CD8-positive, alpha-beta memory T cell (primary cell): Measurements from ENCODE around the gene VIPR2. TPM values are rescaled to one million over a fixed set of nuclear protein-coding genes. Genes with fewer than 3 reads are reported as not detected.
"Not testable (repeated sequence)": the region's sequence is repeated elsewhere in the genome, so short reads cannot be mapped to it uniquely, and the experiment has no call there.

Experiments
- CTCF ChIA-PET: fragments of 350-600 bp; sonication (Branson Sonifier 250); formaldehyde crosslinking; loops from one replicate; lab custom pipeline; 2021; ENCODE audit warnings: antibody characterized with exemption; lab: Charles Lee
- POLR2A ChIA-PET: fragments of 350-600 bp; sonication (Branson Sonifier 250); formaldehyde crosslinking; loops from one replicate; lab custom pipeline; 2021; ENCODE audit warnings: antibody characterized with exemption; lab: Charles Lee
- DNase-seq, 5 donors: peaks; one replicate each; pipeline versions ENCODE4 v3.0.0 to v3.0.0-alpha.2; 2020 to 2022; ENCODE audit warnings: mixed read lengths in 1 of 5
- H3K27ac ChIP-seq: one replicate; pipeline ENCODE4 v1.7.0; 2013; ENCODE audit warnings: low read depth, mild to moderate bottlenecking, low read length, moderate library complexity
- H3K27me3 ChIP-seq: 2 replicates; pipeline ENCODE4 v1.7.0; 2013; ENCODE audit warnings: low read length, mild to moderate bottlenecking; ENCODE audit not compliant: insufficient read depth, poor library complexity, severe bottlenecking
- H3K36me3 ChIP-seq: 2 replicates; pipeline ENCODE4 v1.7.0; 2013; ENCODE audit warnings: mild to moderate bottlenecking, low read length, moderate library complexity; ENCODE audit not compliant: insufficient read depth
- H3K4me1 ChIP-seq: 2 replicates; pipeline ENCODE4 v1.7.0; 2013; ENCODE audit warnings: mild to moderate bottlenecking, low read length, moderate library complexity; ENCODE audit not compliant: insufficient read depth
- H3K4me3 ChIP-seq: 2 replicates; pipeline ENCODE4 v1.7.0; 2013; ENCODE audit warnings: mild to moderate bottlenecking, low read length
- H3K9me3 ChIP-seq: 2 replicates; pipeline ENCODE4 v1.7.0; 2013; ENCODE audit warnings: mild to moderate bottlenecking, low read length
- H3K27ac Mint-ChIP-seq, 8 donors: one replicate each; pipeline ENCODE4 v1.8.0; 2020 to 2021; ENCODE audit warnings: mixed read lengths in 8 of 8, mild to moderate bottlenecking in 6 of 8, inconsistent platforms in 3 of 8, moderate library complexity in 3 of 8
- H3K27me3 Mint-ChIP-seq, 2 donors: one replicate each; pipeline ENCODE4 v1.8.0; 2020 to 2021; ENCODE audit warnings: mixed read lengths in 2 of 2, mild to moderate bottlenecking in 1 of 2, moderate library complexity in 1 of 2
- H3K36me3 Mint-ChIP-seq, 3 donors: one replicate each; pipeline ENCODE4 v1.8.0; 2020 to 2021; ENCODE audit warnings: mixed read lengths in 3 of 3, inconsistent platforms in 1 of 3, mild to moderate bottlenecking in 1 of 3
- H3K4me1 Mint-ChIP-seq, 3 donors: one replicate each; pipeline ENCODE4 v1.8.0; 2020 to 2021; ENCODE audit warnings: mixed read lengths in 3 of 3, inconsistent platforms in 1 of 3, mild to moderate bottlenecking in 1 of 3
- H3K4me3 Mint-ChIP-seq, 7 donors: one replicate each; pipeline ENCODE4 v1.8.0; 2020 to 2021; ENCODE audit warnings: mixed read lengths in 7 of 7, mild to moderate bottlenecking in 6 of 7, moderate library complexity in 4 of 7, inconsistent platforms in 2 of 7
- H3K9me3 Mint-ChIP-seq, 5 donors: one replicate each; pipeline ENCODE4 v1.8.0; 2020 to 2022; ENCODE audit warnings: mixed read lengths in 5 of 5, mild to moderate bottlenecking in 3 of 5, moderate library complexity in 2 of 5, inconsistent platforms in 1 of 5
- polyA plus RNA-seq: library from polyadenylated mRNA; unstranded; fragments of 300-500 nt; fragmentation: Illumina TruSeq; gene quantifications from one replicate; pipeline ENCODE4 v1.2.3, GENCODE V29; 2021
- total RNA-seq, 2 experiments: library from RNA; stranded (reverse); gene quantifications; one replicate each; pipeline ENCODE4 v1.2.3, GENCODE V29; 2021

The VIPR2 gene
- total and polyA plus RNA-seq, 3 experiments from 2014 or later, result 0.15 to 0.61 (median 0.31) TPM

DNA sequence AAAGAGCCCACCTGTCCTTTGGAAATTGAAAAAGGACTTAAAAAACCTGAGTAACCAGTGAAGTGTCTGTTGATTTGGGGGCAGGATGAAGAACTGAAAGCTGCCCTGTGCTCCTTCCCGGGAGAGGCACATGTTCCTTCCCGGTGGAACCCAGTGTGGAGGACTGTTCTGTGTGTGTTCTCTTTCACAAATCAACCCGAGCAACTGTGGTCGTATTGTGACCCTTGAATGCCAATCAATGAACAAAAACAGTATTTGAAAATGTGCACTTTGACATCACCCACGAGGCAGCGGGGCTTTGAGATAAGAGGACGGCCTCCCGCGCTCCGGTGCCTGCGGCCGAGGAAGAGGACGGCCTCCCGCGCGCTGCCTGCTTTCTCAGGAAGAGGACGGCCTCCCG, 139.0 kb downstream of the VIPR2 start:
- no peak for DNase-seq
- Mint-ChIP-seq H3K27ac (peak overlapping the region in 1 of 8 donors; percentile 24), H3K9me3 (no peaks in the 10 kb centered on the region), H3K4me3 (peak overlapping the region in 1 of 7 donors; percentile 9), H3K27me3 (peaks cover 8 to 35% of the 10 kb centered on the region in 2 donors), H3K36me3 (no peaks in the 10 kb centered on the region), H3K4me1 (peaks cover 0 to 10% (median 5%) of the 10 kb centered on the region in 3 donors)
- H3K4me3 ChIP-seq, result no peak overlapping the region
- H3K9me3 ChIP-seq, result no peaks in the 10 kb centered on the region
- peak overlapping the region; percentile 24 for H3K27ac ChIP-seq
- CTCF ChIA-PET, result no interaction called here
- H3K27me3 ChIP-seq, result no peaks in the 10 kb centered on the region
- POLR2A ChIA-PET, result no interaction called here
- H3K4me1 ChIP-seq, result no peaks in the 10 kb centered on the region
- no peaks in the 10 kb centered on the region for H3K36me3 ChIP-seq

DNA sequence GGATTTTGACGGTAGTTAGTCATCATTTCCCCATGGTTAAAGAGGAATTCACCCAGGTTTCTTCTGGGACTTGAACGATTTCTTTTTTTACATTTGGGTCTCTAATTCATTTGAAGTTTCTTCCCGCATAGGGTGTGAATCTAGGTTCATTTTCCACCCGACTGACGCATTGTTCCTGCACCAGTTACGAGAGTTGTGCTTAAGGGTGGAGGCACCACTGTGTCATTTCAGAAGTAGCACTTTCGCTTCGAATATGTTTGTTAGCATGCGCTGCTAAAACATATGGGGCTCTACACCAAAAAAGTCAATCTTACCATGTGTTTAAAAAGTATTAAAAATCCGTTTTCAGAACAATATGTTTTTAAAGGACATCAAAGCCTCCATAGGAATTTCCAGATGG, 140.3 kb downstream of the VIPR2 start:
- Histone ChIP-seq H3K4me3 (no peak overlapping the region), H3K9me3 (no peaks in the 10 kb centered on the region), H3K36me3 (no peaks in the 10 kb centered on the region), H3K27ac (no peak overlapping the region), H3K4me1 (no peaks in the 10 kb centered on the region), H3K27me3 (no peaks in the 10 kb centered on the region)
- CTCF ChIA-PET, result no interaction called here
- POLR2A ChIA-PET, result no interaction called here
- Mint-ChIP-seq H3K27ac (no peak overlapping the region), H3K4me1 (peaks cover 0 to 10% (median 5%) of the 10 kb centered on the region in 3 donors), H3K36me3 (peaks cover 0 to 2% (median 0%) of the 10 kb centered on the region in 3 donors), H3K27me3 (peaks cover 12 to 36% of the 10 kb centered on the region in 2 donors), H3K4me3 (peak overlapping the region in 1 of 7 donors; percentile 19), H3K9me3 (no peaks in the 10 kb centered on the region)
- no peak for DNase-seq

DNA sequence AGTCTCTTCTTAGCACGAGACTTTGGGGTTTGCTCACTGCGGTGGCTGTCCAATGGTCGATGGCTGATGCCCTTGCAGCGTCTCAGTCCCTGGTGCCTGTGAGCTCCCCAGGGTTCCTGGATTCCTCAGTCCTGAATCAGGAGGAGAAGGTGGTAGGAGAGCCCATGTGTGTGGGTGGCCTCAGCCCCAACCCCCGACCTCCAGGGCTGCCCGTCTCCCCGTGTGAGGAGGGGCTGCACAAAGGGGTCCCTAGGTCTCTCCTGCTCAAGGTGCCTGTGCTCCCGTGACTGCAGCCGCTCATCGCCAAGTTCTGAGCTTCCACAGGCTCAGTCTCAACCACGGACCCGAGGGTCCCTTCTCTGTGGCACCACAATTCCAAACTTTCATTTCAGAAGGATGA, 142.9 kb downstream of the VIPR2 start:
- Mint-ChIP-seq H3K27me3 (peaks cover 17 to 41% of the 10 kb centered on the region in 2 donors), H3K4me1 (peaks cover 2 to 10% (median 5%) of the 10 kb centered on the region in 3 donors), H3K4me3 (no peak overlapping the region), H3K36me3 (peaks cover 0 to 2% (median 0%) of the 10 kb centered on the region in 3 donors), H3K9me3 (no peaks in the 10 kb centered on the region), H3K27ac (no peak overlapping the region)
- CTCF ChIA-PET, result no interaction called here
- DNase-seq, result no peak
- POLR2A ChIA-PET, result no interaction called here
- Histone ChIP-seq H3K9me3 (no peaks in the 10 kb centered on the region), H3K27me3 (no peaks in the 10 kb centered on the region), H3K4me1 (no peaks in the 10 kb centered on the region), H3K27ac (no peak overlapping the region), H3K4me3 (no peak overlapping the region), H3K36me3 (no peaks in the 10 kb centered on the region)

DNA sequence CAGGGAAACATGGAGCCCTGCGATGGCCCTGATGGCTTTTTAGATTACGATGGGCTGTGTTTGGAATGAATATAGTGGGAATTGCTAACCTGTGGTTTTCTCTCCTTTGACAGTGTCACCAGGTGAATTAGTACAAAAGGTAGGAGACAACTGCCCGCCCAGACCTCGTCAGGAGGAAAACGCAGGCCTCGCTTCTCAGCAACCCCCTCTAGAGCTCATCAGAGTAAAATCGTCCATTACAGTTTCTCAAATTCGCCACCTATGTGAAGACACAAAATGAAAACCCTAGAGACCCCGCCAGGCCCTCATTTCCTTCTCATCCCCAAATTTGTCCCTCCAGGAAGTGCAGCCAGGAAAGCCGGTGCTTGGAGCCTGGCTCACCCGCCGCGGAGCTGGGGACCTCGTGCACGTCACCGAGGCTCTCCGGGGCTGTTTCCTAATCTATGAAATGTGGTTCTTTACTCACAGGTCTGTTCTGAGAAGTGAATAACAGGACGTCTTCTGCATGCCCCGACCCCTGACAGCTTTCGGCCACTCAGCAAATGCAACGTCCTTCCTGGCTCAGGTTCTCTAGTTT, 143.7 kb downstream of the VIPR2 start:
- Mint-ChIP-seq H3K36me3 (peaks cover 0 to 2% (median 0%) of the 10 kb centered on the region in 3 donors), H3K9me3 (peaks cover 0 to 1% (median 0%) of the 10 kb centered on the region in 5 donors), H3K27ac (no peak overlapping the region), H3K4me3 (no peak overlapping the region), H3K4me1 (peaks cover 2 to 10% (median 5%) of the 10 kb centered on the region in 3 donors), H3K27me3 (peaks cover 17 to 42% of the 10 kb centered on the region in 2 donors)
- H3K27ac ChIP-seq, result no peak overlapping the region
- H3K9me3 ChIP-seq, result no peaks in the 10 kb centered on the region
- H3K36me3 ChIP-seq, result no peaks in the 10 kb centered on the region
- H3K4me1 ChIP-seq, result no peaks in the 10 kb centered on the region
- H3K4me3 ChIP-seq, result no peak overlapping the region
- CTCF ChIA-PET, result no interaction called here
- POLR2A ChIA-PET, result no interaction called here
- H3K27me3 ChIP-seq, result no peaks in the 10 kb centered on the region
- no peak for DNase-seq

DNA sequence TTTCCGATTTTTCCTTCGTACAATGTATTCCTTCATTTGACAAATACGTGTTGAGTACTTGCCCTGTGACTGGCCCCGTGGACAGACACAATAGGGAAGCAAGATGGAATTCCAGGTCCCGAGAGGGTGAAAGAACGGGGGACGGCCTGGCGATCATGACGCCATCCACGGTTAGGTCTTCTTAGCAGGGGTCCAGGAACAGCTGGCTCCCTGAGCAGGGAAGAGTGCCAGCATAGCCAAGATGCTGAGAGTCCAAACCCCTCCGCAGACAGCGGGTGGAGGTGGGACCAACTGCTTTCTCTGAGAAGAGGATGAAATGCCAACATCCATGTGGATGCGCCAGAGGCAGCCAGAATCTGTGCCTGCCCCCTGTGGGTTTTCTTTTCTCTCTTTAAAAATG, 144.6 kb downstream of the VIPR2 start:
- peaks cover 0 to 3% (median under 1%) of the 10 kb centered on the region in 5 donors for H3K9me3 Mint-ChIP-seq
- no peaks in the 10 kb centered on the region for H3K4me1 ChIP-seq
- CTCF ChIA-PET, result no interaction called here
- peaks cover 19 to 46% of the 10 kb centered on the region in 2 donors for H3K27me3 Mint-ChIP-seq
- peaks cover 2 to 6% (median 5%) of the 10 kb centered on the region in 3 donors for H3K4me1 Mint-ChIP-seq
- no peaks in the 10 kb centered on the region for H3K27me3 ChIP-seq
- POLR2A ChIA-PET, result no interaction called here
- H3K9me3 ChIP-seq, result no peaks in the 10 kb centered on the region
- peaks cover 0 to 2% (median 0%) of the 10 kb centered on the region in 3 donors for H3K36me3 Mint-ChIP-seq
- no peak overlapping the region for H3K4me3 Mint-ChIP-seq
- H3K36me3 ChIP-seq, result no peaks in the 10 kb centered on the region
- peak overlapping the region in 1 of 8 donors; percentile 3 for H3K27ac Mint-ChIP-seq
- no peak overlapping the region for H3K27ac ChIP-seq
- no peak overlapping the region for H3K4me3 ChIP-seq
- DNase-seq, result no peak

DNA sequence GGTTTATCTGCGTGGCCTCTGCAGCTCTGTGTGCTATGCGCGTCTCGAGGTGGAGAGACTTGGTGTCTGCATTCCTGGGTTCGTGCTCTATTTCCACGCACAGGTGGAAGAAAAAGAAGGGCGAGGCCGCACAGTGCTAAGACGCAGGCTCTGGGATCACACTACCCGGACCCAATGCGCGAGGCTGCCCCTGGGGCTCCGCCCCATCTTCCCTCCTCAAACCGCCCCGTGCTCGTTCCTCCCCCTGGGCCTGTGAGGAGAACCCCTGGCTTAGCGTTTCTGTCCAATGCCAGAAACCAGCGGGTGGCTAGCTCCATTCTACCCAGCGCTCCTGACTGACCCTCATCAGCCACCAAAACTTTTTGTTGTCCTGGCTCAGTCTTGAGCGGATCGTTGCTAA, 145.2 kb downstream of the VIPR2 start:
- DNase-seq, result no peak
- Mint-ChIP-seq H3K27ac (no peak overlapping the region), H3K9me3 (peaks cover 0 to 8% (median 6%) of the 10 kb centered on the region in 5 donors), H3K4me3 (no peak overlapping the region), H3K36me3 (peaks cover 0 to 5% (median 2%) of the 10 kb centered on the region in 3 donors), H3K27me3 (peaks cover 24 to 50% of the 10 kb centered on the region in 2 donors), H3K4me1 (peaks cover 2 to 4% (median 4%) of the 10 kb centered on the region in 3 donors)
- CTCF ChIA-PET, result no interaction called here
- no peak overlapping the region for H3K4me3 ChIP-seq
- no peak overlapping the region for H3K27ac ChIP-seq
- no peaks in the 10 kb centered on the region for H3K36me3 ChIP-seq
- H3K9me3 ChIP-seq, result no peaks in the 10 kb centered on the region
- no peaks in the 10 kb centered on the region for H3K4me1 ChIP-seq
- POLR2A ChIA-PET, result no interaction called here
- no peaks in the 10 kb centered on the region for H3K27me3 ChIP-seq

DNA sequence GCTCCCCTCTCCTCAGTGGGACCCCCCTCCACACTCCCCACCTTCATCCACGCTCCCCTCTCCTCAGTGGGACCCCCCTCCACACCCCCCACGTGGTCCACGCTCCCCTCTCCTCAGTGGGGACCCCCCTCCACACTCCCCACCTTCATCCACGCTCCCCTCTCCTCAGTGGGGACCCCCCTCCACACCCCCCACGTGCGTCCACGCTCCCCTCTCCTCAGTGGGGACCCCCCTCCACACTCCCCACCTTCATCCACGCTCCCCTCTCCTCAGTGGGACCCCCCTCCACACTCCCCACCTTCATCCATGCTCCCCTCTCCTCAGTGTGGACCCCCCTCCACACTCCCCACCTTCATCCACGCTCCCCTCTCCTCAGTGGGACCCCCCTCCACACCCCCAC, 146.4 kb downstream of the VIPR2 start:
- CTCF ChIA-PET, result not testable (repeated sequence)

DNA sequence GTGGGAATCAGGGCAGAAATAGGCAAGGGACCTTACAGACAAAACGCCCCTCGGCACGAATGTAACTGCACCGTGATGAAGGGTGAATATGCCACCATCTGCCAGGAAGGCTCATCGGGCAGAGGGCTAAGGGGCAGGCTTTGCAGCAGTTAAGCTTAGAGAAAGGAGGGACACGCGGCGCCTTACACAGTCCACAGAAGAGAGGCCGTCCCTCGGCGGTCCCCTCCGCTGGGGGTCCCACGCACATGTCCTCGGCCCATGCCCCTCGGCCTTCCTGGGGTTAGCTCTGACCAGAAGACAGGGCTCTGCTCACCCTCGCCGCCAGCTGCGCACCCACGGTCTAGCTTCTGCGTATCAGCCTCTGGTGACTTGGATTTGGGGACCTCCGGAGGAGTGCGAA, 147.2 kb downstream of the VIPR2 start:
- no peak overlapping the region for H3K4me3 Mint-ChIP-seq
- no peak overlapping the region for H3K4me3 ChIP-seq
- peaks cover 33 to 59% of the 10 kb centered on the region in 2 donors for H3K27me3 Mint-ChIP-seq
- peak overlapping the region in 1 of 8 donors; percentile 83 for H3K27ac Mint-ChIP-seq
- CTCF ChIA-PET, result no interaction called here
- peaks cover 0 to 11% (median 2%) of the 10 kb centered on the region in 3 donors for H3K36me3 Mint-ChIP-seq
- peaks cover 6 to 8% (median 7%) of the 10 kb centered on the region in 3 donors for H3K4me1 Mint-ChIP-seq
- no peaks in the 10 kb centered on the region for H3K9me3 ChIP-seq
- POLR2A ChIA-PET, result no interaction called here
- H3K9me3 Mint-ChIP-seq, result peaks cover 0 to 13% (median 9%) of the 10 kb centered on the region in 5 donors
- H3K36me3 ChIP-seq, result no peaks in the 10 kb centered on the region
- DNase-seq, result no peak
- H3K27me3 ChIP-seq, result no peaks in the 10 kb centered on the region
- peaks cover 4% of the 10 kb centered on the region for H3K4me1 ChIP-seq
- H3K27ac ChIP-seq, result no peak overlapping the region

More for the DNA sequence above, 146.4 kb downstream of the VIPR2 start:
- H3K4me3 Mint-ChIP-seq, H3K36me3 ChIP-seq, H3K9me3 ChIP-seq, H3K4me1 ChIP-seq, POLR2A ChIA-PET, H3K4me3 ChIP-seq, H3K27ac Mint-ChIP-seq, DNase-seq, H3K4me1 Mint-ChIP-seq, H3K27ac ChIP-seq, H3K27me3 ChIP-seq: not testable (repeated sequence)
- H3K36me3 Mint-ChIP-seq, result peaks cover 0 to 11% (median 2%) of the 10 kb centered on the region in 3 donors
- peaks cover 0 to 13% (median 9%) of the 10 kb centered on the region in 5 donors for H3K9me3 Mint-ChIP-seq
- H3K27me3 Mint-ChIP-seq, result peaks cover 28 to 51% of the 10 kb centered on the region in 2 donors
